GM19351 (cell line): ENCODE results near the gene CCNB2.
"Not testable (repeated sequence)": the region's sequence is repeated elsewhere in the genome, so short reads cannot be mapped to it uniquely, and the experiment has no call there.

Experiments used
- ATAC-seq: cut with Tn5 transposase; IDR thresholded peaks from one replicate; pipeline ENCODE4 v1.9.1; 2021; ENCODE audit warnings: mild to moderate bottlenecking, moderate library complexity; ENCODE audit not compliant: unreplicated experiment

The CCNB2 gene

DNA sequence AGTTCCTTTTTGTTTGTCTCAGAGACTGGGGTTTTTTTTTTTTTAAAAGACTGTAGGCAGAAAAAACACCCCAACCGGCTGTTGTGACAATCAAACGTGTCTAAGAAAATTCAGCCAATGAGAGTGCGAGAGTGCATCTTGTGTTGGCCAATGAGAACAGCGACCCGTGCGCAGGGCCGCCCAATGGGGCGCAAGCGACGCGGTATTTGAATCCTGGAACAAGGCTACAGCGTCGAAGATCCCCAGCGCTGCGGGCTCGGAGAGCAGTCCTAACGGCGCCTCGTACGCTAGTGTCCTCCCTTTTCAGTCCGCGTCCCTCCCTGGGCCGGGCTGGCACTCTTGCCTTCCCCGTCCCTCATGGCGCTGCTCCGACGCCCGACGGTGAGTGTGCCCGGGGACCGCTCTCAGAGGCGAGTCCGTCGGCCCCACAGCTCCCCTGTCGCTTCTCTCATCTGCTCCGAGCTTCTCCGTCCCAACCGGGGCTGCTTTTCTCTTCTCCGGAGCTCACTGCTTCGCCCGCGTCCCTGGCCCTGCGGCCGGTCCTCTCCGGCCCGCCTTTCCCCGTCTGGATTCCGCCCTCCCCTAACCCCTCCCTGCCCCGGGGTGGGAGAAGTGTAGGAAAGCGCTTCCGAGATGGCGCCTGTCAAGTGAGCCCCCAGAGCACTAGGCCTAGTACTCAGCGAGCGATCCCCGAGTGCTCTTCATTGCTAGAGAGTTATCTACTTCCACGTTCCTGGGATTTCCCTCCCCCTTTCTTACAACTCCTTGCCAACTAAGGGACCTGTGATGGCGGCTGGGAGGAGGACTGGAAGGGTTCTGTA, at the start of gene CCNB2:
CCNB2 (plus strand) TSS at position 235 of the 821 bp plus-strand sequence; CDS start at position 358, 123 bp downstream.
- ATAC-seq, result peak; percentile 97

DNA sequence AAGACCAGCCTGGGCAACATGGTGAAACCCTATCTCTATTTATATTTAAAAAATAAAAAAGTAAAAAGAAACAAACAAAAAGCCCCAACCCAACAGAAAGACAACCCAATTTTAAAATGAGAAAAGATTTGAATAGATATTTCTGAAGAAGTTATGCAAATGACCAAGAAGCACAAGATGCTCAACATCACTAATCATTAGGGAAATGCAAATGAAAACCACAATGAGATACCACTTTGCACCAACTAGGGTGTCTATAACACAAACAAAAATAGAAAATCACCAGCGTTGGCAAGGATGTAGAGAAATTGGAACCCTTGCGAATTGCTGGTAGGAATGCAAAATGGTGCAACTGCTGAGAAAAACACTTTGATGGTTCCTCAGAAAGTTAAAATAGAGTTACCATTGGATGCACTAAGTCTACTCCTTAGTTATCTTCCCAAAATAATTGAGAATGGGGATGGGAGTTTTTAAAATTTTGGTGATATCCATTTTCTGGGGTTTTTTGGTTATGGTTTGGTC, 45.8 kb upstream of the CCNB2 start:
- no peak for ATAC-seq

DNA sequence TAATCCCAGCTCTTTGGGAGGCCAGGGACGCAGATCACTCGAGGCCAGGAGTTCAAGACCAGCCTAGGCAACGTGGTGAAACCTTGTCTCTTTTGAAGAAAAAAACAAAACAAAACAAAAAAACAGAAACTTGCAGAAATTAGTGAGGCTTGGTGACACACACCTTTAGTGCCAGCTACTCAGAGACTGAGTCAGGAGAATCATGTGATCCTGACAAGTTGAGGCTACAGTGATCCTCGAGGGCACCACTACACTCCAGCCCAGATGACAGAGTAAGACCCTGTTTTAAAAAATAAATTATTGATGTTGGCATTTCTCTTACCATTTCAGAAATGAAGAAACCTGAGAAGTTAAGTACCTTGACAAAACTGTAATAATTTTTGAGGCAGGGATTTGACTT, 44.6 kb upstream of the CCNB2 start:
- no peak for ATAC-seq

- no peak for ATAC-seq
Observed at GRCh38 chr15:59063042-59063441, 41.9 kb upstream of the CCNB2 start.

GRCh38 chr15:59069430-59069829, 35.5 kb upstream of the CCNB2 start:
- ATAC-seq, result no peak

- ATAC-seq, result no peak
Observed at GRCh38 chr15:59074607-59075006, 30.3 kb upstream of the CCNB2 start.

DNA sequence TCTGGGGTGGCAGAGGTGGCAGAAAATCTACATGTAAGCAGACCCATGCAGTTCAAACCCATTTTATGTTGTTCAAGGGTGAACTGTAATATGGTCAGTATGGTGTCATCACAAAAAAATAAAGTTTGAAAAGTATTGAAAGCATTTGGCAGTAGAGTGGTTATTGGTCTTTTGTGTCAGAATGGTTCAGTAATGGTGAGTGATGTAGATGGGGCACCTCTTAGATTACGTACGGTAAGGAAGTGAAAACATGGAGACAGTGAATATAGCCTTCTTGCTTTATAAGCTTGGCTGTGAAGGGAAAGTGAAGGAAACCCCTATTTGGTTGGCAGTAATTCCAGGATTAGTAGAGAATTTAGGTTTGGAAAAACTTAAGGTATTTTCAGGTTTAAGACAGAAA, 17.2 kb upstream of the CCNB2 start:
- ATAC-seq, result no peak

- ATAC-seq, result no peak
Observed at GRCh38 chr15:59094077-59094476, 10.9 kb upstream of the CCNB2 start.

- no peak for ATAC-seq
Observed at GRCh38 chr15:59096429-59096828, 8.5 kb upstream of the CCNB2 start.

GRCh38 chr15:59099162-59099685, 5.7 kb upstream of the CCNB2 start:
- ATAC-seq, result no peak

DNA sequence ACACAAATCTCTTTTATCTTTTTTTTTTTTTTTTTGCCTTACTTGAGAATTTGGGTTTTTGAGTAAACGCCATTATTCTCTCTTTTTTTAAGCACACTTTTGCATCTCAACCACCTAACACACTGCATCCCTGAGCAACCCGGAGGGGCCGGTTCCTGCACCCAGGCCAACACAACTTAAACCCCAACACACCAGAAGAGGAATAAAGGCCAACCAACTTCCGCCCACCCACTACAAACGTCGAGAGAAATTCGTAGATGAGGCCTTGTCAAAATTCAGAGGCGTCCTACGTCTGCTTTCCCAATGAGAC, 389 bp upstream of the CCNB2 start:
- ATAC-seq, result peak; percentile 39

DNA sequence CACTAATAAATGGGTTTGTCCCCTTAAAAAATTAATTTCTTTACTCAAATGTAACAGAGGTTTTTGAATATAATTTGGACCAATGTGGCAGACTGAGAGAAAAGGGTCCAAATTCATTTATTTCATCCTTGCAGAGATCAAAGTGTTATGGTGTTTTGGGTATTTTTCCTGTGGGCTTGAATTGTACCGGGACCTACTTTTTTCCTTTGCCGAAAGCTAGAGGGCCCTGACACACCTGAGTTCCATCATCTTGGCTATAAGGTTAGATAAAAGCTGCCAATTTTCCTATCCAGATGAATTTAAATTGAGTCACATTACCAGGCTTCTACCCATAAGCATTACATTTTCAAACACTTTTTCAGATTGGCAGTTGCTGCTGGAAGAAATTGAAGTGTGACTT, 908 bp downstream of the CCNB2 start:
- no peak for ATAC-seq

GRCh38 chr15:59111251-59111650, 6.3 kb downstream of the CCNB2 start:
- ATAC-seq, result no peak

DNA sequence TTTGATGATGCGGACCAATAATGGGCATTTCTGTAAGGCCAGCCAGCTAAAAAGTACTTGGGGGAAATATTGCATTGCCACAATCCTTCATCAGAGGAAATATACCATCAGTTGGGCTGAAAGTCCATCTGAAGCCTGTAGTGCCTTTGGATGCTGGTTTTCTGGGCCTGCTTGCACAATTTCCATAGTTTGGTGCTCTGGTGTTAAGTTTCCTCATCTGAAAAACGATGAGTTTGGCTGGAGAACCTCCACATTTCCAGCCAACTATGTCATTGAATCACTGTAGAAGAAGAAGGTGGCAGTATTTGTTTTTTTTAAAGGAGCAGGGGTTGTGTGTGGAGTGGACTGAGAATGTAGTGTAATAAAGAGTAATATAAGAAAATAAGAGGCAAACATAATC, 10.1 kb downstream of the CCNB2 start:
- ATAC-seq, result no peak

GRCh38 chr15:59116141-59116540, 11.2 kb downstream of the CCNB2 start:
- ATAC-seq, result no peak

GRCh38 chr15:59116771-59117170, 11.8 kb downstream of the CCNB2 start:
- ATAC-seq, result no peak

DNA sequence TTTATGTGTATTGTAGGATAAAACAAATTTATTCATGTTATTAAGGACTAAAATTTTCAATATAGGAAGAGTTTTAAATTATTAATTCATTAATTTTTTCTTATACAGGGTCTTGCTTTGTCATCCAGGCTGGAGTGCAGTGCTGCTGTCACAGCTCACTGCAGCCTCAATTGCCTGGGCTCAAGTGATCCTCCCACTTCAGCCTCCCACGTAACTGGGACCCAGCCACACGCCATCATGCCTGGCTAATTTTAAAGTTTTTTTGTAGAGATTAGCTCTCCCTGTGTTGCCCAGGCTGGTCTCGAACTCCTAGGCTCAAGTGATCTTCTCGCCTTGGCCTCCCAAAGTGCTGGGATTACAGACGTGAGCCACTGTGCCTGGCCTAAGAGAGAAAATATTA, 14.7 kb downstream of the CCNB2 start:
- ATAC-seq, result no peak

DNA sequence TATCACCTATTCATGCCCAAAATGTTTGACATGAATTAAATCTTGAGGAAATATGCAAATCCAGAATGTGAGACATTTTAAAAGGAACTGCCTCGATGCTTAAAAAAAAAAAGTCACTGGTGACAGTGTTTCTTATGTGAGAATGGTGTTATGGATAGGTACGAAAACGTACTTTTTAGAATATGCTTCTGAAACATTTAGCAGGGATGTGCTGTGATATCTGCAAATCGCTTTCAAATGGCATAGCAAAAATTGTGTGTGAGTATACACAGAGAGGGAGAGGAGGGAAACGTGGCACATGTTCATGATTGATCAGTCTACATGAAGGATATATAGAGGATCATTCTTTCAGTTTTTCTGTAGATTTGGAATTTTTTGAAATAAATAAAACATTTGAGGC, 16.0 kb downstream of the CCNB2 start:
- no peak for ATAC-seq

DNA sequence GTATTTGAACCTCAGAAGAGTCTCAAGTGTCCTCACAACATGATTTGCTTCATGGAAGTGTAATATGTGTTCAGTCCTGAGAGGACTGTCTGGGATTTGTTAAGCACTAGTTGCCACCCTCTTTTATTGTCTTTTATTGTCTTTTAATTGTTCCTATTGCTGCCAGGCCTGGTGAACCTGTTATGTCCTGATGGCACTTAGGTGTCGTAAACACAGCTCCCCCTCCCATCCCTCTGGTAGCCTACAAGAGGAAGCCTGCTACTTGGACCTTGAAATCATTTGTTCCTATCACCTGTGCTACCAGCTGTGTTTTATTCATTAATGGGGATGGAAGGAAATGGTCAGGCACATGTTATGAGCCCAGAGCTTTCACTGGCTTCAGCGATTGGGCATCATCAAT, 19.3 kb downstream of the CCNB2 start:
- ATAC-seq, result no peak

- ATAC-seq, result not testable (repeated sequence)
Observed at GRCh38 chr15:59125683-59126082, 20.7 kb downstream of the CCNB2 start.

DNA sequence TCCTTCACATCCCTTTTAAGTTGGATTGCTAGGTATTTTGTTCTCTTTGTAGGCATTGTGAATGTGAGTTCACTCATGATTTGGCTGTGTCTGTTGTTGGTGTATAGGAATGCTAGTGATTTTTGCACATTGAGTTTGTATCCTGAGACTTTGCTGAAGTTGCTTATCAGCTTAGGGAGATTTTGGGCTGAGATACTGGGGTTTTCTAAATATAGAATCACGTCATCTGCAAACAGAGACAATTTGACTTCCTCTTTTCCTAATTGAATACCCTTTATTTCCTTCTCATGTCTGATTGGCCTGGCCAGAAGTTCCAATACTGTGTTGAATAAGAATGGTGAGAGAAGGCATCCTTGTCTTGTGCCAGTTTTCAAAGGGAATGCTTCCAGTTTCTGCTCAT, 22.3 kb downstream of the CCNB2 start:
- ATAC-seq, result not testable (repeated sequence)

DNA sequence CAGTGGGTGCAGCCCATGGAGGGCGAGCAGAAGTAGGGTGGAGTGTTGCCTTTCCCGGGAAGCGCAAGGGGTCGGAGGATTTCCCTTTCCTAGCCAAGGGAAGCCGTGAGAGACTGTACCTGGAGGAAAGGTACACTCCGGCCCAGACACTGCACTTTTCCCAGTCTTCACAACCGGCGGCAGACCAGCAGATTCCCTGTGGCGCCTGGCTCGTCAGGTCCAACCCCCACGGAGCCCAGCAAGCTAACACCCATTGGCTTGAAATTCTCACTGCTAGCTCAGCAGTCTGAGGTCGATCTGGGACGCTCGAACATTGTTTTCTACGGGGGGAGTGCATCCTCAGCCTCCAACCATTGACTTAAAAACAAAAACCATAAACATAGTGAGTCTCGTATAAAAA, 26.5 kb downstream of the CCNB2 start:
- no peak for ATAC-seq
